DMS79 treated with DMSO at 0.1 percent for 48 hours (cell line): ENCODE results near the gene CYP4X1.

Experiments used
- DNase-seq: peaks from one replicate; lab custom pipeline; 2025; lab: John Stamatoyannopoulos, UW

Gene CYP4X1

GRCh38 chr1:47089356-47089755 is 65.9 kb downstream of the CYP4X1 start:
- peak; percentile 13 for DNase-seq

GRCh38 chr1:47091476-47091875 is 68.0 kb downstream of the CYP4X1 start:
- DNase-seq = peak; percentile 58
